Type B pancreatic cell (in vitro differentiated cells): Measurements from ENCODE around the gene ITGA2. TPM values are rescaled to one million over a fixed set of nuclear protein-coding genes. Genes with fewer than 3 reads are reported as not detected.

Experiments
- DNase-seq: peaks from one replicate; pipeline ENCODE4 v3.0.0; 2021; ENCODE audit warnings: mixed read lengths; ENCODE audit not compliant: unreplicated experiment; ENCODE audit errors: extremely low spot score
- H3K27ac Mint-ChIP-seq: 2 replicates; pipeline ENCODE4 v1.8.0; 2021; ENCODE audit warnings: mild to moderate bottlenecking, mixed read lengths
- H3K27me3 Mint-ChIP-seq: 2 replicates; pipeline ENCODE4 v1.8.0; 2021; ENCODE audit warnings: mixed read lengths
- H3K36me3 Mint-ChIP-seq: 2 replicates; pipeline ENCODE4 v1.8.0; 2021; ENCODE audit warnings: mixed read lengths
- H3K4me1 Mint-ChIP-seq: one replicate; pipeline ENCODE4 v1.8.0; 2021; ENCODE audit warnings: mixed read lengths; ENCODE audit not compliant: unreplicated experiment
- H3K4me3 Mint-ChIP-seq: 2 replicates; pipeline ENCODE4 v1.8.0; 2021; ENCODE audit warnings: mild to moderate bottlenecking, mixed read lengths
- H3K9me3 Mint-ChIP-seq: 2 replicates; pipeline ENCODE4 v1.8.0; 2021; ENCODE audit warnings: mixed read lengths
- CTCF ChIP-seq: fragments of 200-600 bp; sonication (generic); conservative IDR thresholded peaks from 2 replicates; pipeline ENCODE4 v1.5.0; 2021; ENCODE audit warnings: antibody characterized with exemption, mild to moderate bottlenecking
- total RNA-seq: library from RNA; stranded (reverse); gene quantifications from 2 replicates; pipeline ENCODE4 v1.2.1, GENCODE V29; 2021; ENCODE audit warnings: low replicate concordance

ITGA2 gene
- total RNA-seq, 1 donor from 2014 or later = 9.5 TPM

GRCh38 chr5:53090229-53090628 lies 101.1 kb downstream of the ITGA2 start:
- no peak overlapping the region for H3K4me3 Mint-ChIP-seq
- no peak for TF ChIP-seq CTCF
- no peaks in the 10 kb centered on the region for H3K4me1 Mint-ChIP-seq
- no peak overlapping the region for H3K27ac Mint-ChIP-seq
- no peak for DNase-seq
- no peaks in the 10 kb centered on the region for H3K36me3 Mint-ChIP-seq
- H3K27me3 Mint-ChIP-seq = no peaks in the 10 kb centered on the region
- no peaks in the 10 kb centered on the region for H3K9me3 Mint-ChIP-seq

GRCh38 chr5:53091289-53091688 lies 102.1 kb downstream of the ITGA2 start:
- H3K27me3 Mint-ChIP-seq = no peaks in the 10 kb centered on the region
- no peak for DNase-seq
- TF ChIP-seq CTCF = no peak
- H3K4me3 Mint-ChIP-seq = no peak overlapping the region
- H3K36me3 Mint-ChIP-seq = no peaks in the 10 kb centered on the region
- H3K9me3 Mint-ChIP-seq = no peaks in the 10 kb centered on the region
- no peak overlapping the region for H3K27ac Mint-ChIP-seq
- H3K4me1 Mint-ChIP-seq = no peaks in the 10 kb centered on the region

DNA sequence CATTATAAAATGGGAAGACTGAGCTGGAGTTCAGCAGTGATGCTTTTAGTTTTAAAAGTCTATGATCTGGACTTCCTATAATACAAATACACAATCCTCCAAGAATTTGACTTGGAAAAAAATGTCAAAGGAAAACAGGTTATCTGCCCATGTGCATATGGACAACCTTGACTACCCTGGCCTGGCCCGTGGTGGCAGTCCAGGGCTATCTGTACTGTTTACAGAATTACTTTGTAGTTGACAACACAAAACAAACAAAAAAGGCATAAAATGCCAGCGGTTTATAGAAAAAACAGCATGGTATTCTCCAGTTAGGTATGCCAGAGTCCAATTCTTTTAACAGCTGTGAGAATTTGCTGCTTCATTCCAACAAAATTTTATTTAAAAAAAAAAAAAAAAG lies 103.1 kb downstream of the ITGA2 start:
- Mint-ChIP-seq H3K4me3 (no peak overlapping the region), H3K36me3 (peaks cover 4% of the 10 kb centered on the region), H3K27ac (no peak overlapping the region), H3K27me3 (no peaks in the 10 kb centered on the region), H3K4me1 (no peaks in the 10 kb centered on the region), H3K9me3 (no peaks in the 10 kb centered on the region)
- TF ChIP-seq CTCF = no peak
- no peak for DNase-seq

GRCh38 chr5:53095217-53095616 lies 106.1 kb downstream of the ITGA2 start:
- Mint-ChIP-seq H3K4me1 (peaks cover 10% of the 10 kb centered on the region), H3K27me3 (no peaks in the 10 kb centered on the region), H3K27ac (no peak overlapping the region), H3K4me3 (no peak overlapping the region), H3K9me3 (no peaks in the 10 kb centered on the region), H3K36me3 (peaks cover 4% of the 10 kb centered on the region)
- no peak for DNase-seq
- TF ChIP-seq CTCF = no peak

- H3K4me3 Mint-ChIP-seq = no peak overlapping the region
- no peaks in the 10 kb centered on the region for H3K27me3 Mint-ChIP-seq
- peak; percentile 94 for TF ChIP-seq CTCF
- no peak for DNase-seq
- no peak overlapping the region for H3K27ac Mint-ChIP-seq
- peaks cover 4% of the 10 kb centered on the region for H3K36me3 Mint-ChIP-seq
- H3K9me3 Mint-ChIP-seq = no peaks in the 10 kb centered on the region
- peaks cover 10% of the 10 kb centered on the region for H3K4me1 Mint-ChIP-seq
Measured at GRCh38 chr5:53095931-53096525, 106.9 kb downstream of the ITGA2 start.

DNA sequence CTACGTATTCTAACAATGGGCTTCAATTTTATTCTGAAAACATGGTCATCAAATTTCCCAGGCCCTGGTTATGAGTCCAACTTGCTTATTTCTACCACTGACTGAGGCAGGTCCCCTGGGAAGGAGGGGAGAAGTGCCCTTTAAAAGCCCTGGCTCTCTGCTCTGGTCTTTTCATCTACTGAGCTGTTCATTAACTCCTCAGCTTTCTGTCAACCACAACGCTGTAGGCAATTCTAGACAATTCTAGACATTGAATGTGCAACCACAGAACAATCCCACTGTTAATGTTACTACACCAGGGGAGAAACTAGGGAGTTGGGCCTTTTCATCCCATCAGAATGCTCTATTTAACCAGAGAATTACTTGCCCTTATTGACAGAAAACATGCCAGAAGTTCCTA lies 110.4 kb downstream of the ITGA2 start:
- DNase-seq = no peak
- Mint-ChIP-seq H3K9me3 (no peaks in the 10 kb centered on the region), H3K4me3 (no peak overlapping the region), H3K27me3 (no peaks in the 10 kb centered on the region), H3K27ac (no peak overlapping the region), H3K36me3 (peaks cover 20% of the 10 kb centered on the region), H3K4me1 (peaks cover 10% of the 10 kb centered on the region)
- TF ChIP-seq CTCF = no peak
